Panc1 (cell line): ENCODE data around the gene HOTAIR.

Source experiments
- CTCF ChIP-seq: fragments of 450-650 bp; IDR thresholded peaks from 2 replicates; pipeline ENCODE4 v1.5.1; 2017; ENCODE audit warnings: mild to moderate bottlenecking
- POLR2AphosphoS5 ChIP-seq: IDR thresholded peaks from 2 replicates; pipeline ENCODE4 v1.6.1; 2012; ENCODE audit warnings: mild to moderate bottlenecking, low read depth, low read length, moderate library complexity
- REST ChIP-seq, 2 experiments: IDR thresholded peaks; 2 replicates each; pipeline ENCODE4 v1.6.1; 2011 to 2012; ENCODE audit warnings: low read depth in 2 of 2, control low read depth in 1 of 2, low read length in 1 of 2, mild to moderate bottlenecking in 1 of 2, moderate library complexity in 1 of 2; ENCODE audit not compliant: insufficient read depth in 1 of 2
- TCF7L2 ChIP-seq: IDR thresholded peaks from 2 replicates; pipeline ENCODE4 v1.6.1; 2011; ENCODE audit warnings: mild to moderate bottlenecking, low read depth, low read length, inconsistent platforms

DNA sequence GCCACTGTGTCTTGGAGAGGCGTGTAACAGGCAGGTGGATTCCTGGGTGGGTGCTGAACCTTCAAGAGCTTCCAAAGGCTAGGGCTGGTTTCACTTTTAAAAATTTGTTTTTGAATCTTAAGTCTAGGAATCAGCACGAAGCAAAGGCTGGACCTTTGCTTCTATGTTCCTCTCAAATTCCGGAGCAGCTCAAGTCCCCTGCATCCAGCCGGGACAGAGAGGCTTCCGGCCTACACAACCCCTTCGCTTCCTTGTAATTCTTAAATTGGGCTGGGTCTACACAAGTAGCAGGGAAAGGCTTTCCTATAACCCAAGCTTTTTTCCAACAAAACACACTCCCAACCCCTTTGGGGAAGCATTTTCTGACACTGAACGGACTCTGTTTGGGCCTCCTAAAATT is 11.7 kb downstream of the HOTAIR start:
- no peak for TF ChIP-seq CTCF
- no peak for TF ChIP-seq POLR2AphosphoS5
- no peak for TF ChIP-seq REST (IDR thresholded peaks at IDR 0.05; ENCODE audit: insufficient read depth in 1 of 2, low read depth in 2 of 2, low read length in 1 of 2)
- no peak for TF ChIP-seq TCF7L2
